SIG-M5 treated with dmso at 0.1 percent for 504 hours (cell line): Measurements from ENCODE around the gene ZNF672.

ENCODE experiments used
- DNase-seq: peaks from one replicate; lab custom pipeline; 2025; ENCODE audit not compliant: unreplicated experiment; lab: John Stamatoyannopoulos, UW

ZNF672 gene

DNA sequence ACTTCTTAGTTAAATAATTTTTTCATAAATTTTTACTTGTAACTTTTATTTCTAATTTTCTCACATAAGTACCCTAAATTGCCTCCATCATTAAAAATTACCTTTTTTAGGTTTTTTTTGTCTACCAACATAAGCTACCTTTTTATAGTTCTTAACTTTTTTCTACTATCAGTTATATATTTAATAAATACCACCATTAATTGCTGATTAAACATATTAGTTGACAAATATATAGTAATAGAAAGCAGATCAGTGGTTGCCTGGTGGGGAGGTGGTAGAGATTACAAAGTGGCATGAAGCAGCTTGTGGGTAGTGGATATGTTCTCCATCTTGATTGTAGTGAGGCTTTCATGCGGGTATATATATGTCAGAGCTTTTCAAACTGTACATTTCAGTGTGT is 6.2 kb upstream of the ZNF672 start:
- no peak for DNase-seq

DNA sequence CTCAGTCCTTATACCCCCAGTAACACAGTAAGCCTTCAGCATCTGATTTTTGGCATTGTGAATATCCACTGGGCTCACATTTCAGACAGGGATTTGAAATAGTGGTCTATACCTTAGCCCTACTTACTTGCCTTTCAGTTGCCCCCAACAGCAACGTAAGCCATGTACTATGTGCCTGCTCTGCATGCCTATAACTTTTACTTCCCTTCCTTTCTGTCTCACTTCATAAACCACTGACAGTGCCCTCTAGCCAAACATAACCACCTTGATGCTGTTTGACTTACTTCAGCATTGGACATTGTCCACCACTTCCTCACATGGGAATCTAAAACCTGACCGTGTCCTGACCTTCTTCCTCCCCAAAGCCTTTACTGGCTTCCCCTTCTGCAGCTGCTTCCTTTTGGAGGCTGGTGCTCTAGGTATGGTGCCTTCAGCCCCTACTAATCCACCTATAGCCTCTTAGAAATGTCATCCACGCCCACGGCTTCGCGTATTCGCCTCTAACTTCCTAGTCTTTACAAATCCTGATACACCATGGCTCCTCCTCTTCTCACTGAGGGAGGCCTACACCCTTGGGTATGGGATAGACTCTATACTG is 3.6 kb upstream of the ZNF672 start:
- peak; percentile 32 for DNase-seq

- no peak for DNase-seq
Measured at GRCh38 chr1:248837045-248837780, 811 bp upstream of the ZNF672 start.

DNA sequence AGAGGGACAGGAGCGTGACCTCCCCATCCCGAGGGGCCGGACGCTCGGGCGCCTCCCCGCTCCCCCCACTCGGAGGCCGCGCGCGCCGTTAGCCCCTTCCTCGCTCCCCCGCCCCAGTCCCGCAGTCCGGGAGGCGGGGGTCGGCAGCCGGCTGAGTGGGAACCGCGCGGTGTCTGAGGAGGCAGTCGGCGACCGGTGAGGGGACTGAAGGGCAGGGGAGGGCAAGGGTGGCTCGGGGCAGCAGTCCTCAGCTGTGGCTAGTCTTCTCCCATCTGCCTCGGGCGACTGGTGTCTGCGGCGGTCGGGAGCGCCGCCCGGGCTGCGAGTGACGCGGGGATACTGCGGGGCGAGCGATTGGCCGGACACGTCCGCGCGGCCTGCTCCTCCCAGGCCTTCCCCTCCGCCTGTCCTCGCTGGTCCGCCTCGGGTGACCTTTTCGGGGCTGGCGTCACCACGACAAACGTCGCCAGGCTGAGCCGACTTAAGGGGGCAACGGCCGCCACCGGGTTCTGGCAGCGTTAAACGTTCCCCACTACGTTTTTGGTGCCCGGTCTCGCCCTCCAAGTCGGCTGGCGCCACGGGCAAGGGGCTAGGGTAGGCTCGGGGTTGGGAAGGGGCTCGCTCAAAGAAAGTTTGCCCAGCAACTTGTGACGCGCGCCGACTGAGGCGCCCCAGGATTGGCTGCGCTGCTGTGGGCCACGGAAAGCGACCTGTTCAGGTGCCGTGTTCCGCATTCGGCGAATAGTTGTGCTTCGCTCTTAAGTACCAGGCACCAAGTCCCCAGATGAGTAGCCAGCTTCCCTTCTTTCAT is 538 bp downstream of the ZNF672 start:
- DNase-seq = peak; percentile 86

GRCh38 chr1:248839168-248839555 is 1.1 kb downstream of the ZNF672 start:
- no peak for DNase-seq

DNA sequence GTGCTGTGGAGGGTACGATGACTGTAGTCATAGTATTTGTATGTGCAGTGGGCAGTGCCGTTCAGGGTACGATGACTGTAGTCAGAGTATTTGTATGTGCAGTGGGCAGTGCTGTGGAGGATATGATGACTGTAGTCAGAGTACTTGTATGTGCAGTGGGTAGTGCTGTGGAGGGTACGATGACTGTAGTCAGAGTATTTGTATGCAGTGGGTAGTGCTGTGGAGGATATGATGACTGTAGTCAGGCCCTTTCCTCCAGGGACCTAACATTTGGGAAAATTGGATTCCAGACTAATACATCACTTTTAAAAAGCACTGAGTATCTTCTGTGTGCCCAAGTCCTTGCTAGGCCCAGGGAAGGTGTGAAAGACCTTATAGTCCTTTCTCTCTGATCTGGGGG is 2.9 kb downstream of the ZNF672 start:
- no peak for DNase-seq

DNA sequence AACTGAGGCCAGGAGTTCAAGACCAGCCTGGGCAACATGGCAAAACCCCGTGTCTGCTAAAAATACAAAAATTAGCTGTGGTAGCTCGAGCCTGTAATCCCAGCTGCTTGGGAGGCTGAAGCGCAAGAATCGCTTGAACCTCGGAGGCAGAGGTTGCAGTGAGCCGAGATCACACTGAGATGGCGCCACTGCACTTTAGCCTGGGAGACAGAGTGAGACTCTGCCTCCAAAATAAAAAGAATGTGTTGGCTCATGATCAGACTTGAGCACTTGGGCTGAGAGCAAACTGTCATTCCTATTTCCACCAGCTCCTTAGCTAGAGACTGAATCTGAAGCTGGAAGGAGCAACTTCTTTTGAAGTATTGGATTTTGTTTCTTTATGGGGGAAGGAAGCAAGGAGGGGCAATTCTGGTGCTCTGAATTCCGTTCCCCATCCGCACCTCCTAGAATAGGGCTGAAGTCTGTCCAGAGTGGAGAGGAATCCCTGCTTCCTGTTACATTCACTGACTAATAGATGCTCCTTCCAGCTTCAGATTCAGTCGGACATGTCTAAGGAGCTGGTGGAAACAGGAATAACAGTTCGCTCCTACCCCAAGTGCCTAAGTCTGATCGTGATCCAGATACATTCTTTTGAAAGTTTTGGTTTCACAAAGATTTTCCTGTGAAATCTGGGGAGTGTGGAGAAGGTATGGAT is 3.8 kb downstream of the ZNF672 start:
- DNase-seq = peak; percentile 47

DNA sequence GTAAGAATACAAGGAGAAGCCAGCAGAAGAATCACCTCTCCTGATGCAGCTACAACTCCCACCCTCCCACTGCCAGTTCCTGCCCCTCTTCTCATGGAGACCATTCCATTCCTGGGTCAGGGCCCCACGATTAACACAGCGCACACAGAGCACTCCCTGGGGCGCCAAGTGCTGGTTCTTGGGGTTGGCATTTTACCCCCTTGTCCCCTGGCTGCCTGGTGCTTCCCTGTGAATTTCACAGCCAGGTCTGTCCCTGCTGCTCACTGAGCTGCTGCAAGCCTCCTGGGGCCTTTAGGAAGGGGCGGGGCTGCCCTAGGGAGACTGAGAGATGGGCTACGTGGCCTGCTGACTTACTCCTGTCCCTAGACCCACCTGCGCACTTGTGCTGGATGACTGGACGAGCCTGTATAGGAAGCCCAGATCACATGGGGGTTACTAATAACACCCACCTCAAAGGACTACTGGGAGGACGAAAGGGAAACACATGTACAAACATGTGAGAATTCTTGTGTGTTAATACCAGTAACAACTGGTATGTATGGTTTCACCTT is 4.8 kb downstream of the ZNF672 start:
- DNase-seq = no peak

DNA sequence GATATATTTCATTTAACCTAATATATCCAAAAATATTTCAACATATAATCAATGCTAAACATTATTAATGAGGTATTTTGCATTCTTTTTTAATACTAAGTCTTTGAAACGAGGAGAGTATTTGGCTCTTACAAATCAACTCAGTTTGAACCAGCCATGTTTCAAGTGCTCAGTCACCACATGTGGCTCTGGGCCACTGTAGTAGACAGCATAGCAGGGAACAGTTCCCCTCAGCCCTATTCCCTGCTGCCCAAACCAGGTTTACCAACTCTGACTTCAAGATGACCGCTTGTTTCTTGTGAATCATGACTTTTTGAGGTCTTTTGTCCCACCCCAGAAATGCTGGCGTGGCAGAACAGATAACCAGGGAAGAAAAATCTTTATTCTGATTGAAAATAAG is 5.7 kb downstream of the ZNF672 start:
- DNase-seq = no peak

- no peak for DNase-seq
Measured at GRCh38 chr1:248844526-248844925, 6.5 kb downstream of the ZNF672 start.

- no peak for DNase-seq
Measured at GRCh38 chr1:248847181-248847955, 9.3 kb downstream of the ZNF672 start.

GRCh38 chr1:248847956-248848561 is 10.0 kb downstream of the ZNF672 start:
- DNase-seq = no peak

- DNase-seq = no peak
Measured at GRCh38 chr1:248848602-248849001, 10.6 kb downstream of the ZNF672 start.

- no peak for DNase-seq
Measured at GRCh38 chr1:248849152-248849551, 11.1 kb downstream of the ZNF672 start.

DNA sequence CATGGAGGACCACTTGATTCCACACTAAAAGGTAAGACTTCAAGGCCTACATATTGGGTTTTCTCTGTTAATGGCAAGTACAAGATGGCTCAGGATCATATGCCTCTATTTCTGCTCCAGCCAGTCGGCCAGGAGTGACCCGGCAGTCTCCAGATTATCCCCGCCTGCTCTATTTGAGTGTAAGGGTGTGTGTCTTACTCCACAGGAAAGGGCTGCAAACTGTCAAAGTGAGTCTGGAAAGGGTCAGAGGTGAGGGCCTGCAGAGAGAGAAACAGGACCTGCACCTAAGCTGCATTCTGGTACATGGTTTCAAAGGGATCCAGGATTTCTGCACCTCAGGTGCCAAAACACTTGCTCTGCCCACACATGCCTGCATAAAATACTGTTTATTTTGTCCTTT is 11.6 kb downstream of the ZNF672 start:
- no peak for DNase-seq

DNA sequence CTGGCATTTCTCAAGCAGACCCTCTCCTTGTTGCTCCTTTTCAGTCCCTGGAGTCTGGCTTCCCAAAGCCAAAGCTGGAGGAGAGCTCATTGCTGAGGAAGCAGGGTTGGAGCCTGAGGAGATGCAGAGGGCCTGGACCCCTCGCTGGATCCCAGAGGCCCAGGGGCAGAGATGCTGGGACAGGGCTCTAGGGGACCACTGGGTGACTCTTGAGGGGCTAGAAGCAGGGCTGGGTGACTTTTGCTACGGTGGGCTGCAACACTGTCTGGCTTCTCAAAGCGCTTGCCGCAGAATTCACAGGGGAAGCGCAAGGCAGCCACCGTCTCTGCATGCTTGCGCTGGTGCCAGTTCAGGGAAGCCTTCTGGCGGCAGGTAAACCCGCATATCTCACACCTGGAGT is 12.1 kb downstream of the ZNF672 start:
- DNase-seq = no peak

DNA sequence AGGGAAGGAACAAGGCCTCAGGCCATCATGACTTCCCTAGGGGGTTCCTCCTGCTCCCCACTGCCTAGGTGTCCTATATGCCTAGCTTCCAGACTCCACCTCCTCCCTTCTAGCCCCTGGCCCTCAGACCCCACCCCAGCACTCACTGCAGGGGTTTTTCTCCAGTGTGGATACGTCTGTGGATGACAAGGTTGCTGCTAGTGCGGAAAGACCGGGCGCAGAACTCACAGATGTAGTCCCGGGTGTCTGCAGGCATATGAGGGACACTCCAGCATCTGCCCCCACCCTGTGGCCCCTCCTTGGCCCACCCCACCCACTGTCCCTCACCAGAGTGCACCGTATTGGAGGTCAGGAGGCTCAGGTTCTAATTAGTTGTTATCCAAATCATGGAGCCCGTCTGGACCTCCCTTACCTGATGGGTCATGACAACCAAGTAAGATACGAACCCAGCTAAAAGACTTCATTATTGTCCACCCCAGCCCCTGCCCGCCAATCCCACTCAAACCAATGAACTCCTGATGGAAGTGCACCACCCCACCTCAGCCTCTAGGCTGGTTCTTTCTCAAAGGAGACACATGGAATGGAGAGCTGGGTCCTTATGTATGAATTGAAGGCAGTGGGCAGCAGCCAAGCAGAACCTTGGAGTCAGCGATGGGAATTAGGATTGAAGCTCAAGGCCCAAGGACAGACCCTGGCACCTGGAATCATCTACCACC is 12.7 kb downstream of the ZNF672 start:
- no peak for DNase-seq

- DNase-seq = no peak
Measured at GRCh38 chr1:248851390-248851789, 13.4 kb downstream of the ZNF672 start.
